ENCODE data around the gene AURKB. TPM values are rescaled to one million over a fixed set of nuclear protein-coding genes. Genes with fewer than 3 reads are reported as not detected.
A peak's percentile ranks its signal among the peaks of the same experiment; 100 is the strongest.

AURKB gene
- total RNA-seq, 4 donors from 2014 or later, result 0.79 to 3.0 (median 2.0) TPM; not detected in 1

- no peak for DNase-seq (ENCODE audit: low spot score)
- ATAC-seq (ENCODE audit: low FRiP score), result no peak
- no peak for TF ChIP-seq CTCF (IDR thresholded peaks at IDR 0.05)
Measured at GRCh38 chr17:8249621-8250500, 39.5 kb upstream of the AURKB start.

GRCh38 chr17:8248751-8249607, 38.6 kb upstream of the AURKB start, which contains the start of gene PFAS:
PFAS (plus strand) TSS chr17:8249289; CDS start chr17:8253938, 4,649 bp downstream.
- no peak for TF ChIP-seq CTCF (IDR thresholded peaks at IDR 0.05)
- peak; percentile 87 for ATAC-seq (ENCODE audit: low FRiP score)
- DNase-seq (ENCODE audit: low spot score), result peak; percentile 96

- TF ChIP-seq CTCF (IDR thresholded peaks at IDR 0.05), result no peak
- no peak for ATAC-seq (ENCODE audit: low FRiP score)
Measured at GRCh38 chr17:8244768-8245167, 34.4 kb upstream of the AURKB start.

GRCh38 chr17:8243827-8244226, 33.5 kb upstream of the AURKB start:
- no peak for TF ChIP-seq CTCF (IDR thresholded peaks at IDR 0.05)
- no peak for ATAC-seq (ENCODE audit: low FRiP score)
- no peak for DNase-seq (ENCODE audit: low spot score)

More at GRCh38 chr17:8244768-8245167, 34.4 kb upstream of the AURKB start:
- no peak for DNase-seq (ENCODE audit: low spot score)

- no peak for TF ChIP-seq CTCF (IDR thresholded peaks at IDR 0.05)
- DNase-seq (ENCODE audit: low spot score) (no peak), ATAC-seq (ENCODE audit: low FRiP score) (no peak)
Measured at GRCh38 chr17:8237886-8238285, 27.5 kb upstream of the AURKB start.

- ATAC-seq (ENCODE audit: low FRiP score) (no peak), DNase-seq (ENCODE audit: low spot score) (no peak)
- no peak for TF ChIP-seq CTCF (IDR thresholded peaks at IDR 0.05)
Measured at GRCh38 chr17:8237175-8237574, 26.8 kb upstream of the AURKB start.
